NCI-H748 treated with DMSO at 0.1 percent for 48 hours (cell line): ENCODE measurements around the gene ZNF367.
"Not testable (repeated sequence)": the region's sequence is repeated elsewhere in the genome, so short reads cannot be mapped to it uniquely, and the experiment has no call there.

Experiments
- DNase-seq: peaks from one replicate; lab custom pipeline; 2025; lab: John Stamatoyannopoulos, UW

ZNF367 gene

DNA sequence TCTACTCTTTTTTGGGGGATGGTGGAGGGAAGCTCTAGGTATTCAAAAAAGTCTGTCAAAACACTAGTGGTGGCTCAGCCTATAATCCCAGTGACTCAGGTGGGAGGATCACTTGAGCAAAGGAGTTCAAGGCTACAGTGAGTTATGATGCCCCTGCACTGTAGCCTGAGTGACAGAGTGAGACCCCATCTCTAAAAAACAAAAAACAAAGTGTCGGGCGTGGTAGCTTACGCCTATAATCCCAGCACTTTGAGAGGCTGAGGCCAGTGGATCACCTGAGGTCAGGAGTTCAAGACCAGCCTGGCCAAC lies 18.9 kb downstream of the ZNF367 start:
- no peak for DNase-seq

DNA sequence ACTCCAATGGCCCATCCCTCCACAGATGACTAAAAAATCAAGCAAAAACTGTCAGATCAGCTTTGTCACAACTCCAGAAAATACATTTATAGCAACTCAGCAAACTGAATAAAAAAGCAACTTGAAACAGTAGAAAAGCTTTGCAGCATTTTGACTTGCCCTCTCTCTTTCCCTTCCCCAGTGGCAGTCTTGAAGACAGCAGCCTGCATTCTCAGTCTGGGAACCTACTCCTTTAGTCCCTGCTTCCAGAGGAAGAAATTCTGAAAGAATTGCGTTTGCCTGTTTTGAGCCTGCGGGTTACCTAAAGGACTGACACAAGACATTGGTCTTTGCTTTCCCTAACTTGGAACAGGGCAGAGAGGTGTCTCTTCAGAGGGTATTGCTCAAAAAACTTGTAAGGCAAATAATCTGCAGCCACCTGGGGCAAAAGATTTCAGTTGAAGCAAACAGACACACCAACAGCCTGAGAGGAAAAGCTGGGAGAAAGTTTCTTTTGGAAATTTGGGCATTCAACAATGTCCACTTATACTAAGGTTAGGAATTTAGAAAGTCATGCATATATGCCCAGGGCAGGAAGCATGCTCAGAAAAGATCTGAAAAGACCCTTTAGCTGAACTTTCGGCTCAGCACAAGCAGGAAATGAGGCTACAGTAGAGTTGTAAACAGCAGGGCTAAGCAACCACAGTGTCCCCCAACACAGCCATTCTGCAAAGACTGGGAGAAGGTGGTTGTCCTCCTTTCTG lies 19.4 kb downstream of the ZNF367 start:
- DNase-seq: no peak

DNA sequence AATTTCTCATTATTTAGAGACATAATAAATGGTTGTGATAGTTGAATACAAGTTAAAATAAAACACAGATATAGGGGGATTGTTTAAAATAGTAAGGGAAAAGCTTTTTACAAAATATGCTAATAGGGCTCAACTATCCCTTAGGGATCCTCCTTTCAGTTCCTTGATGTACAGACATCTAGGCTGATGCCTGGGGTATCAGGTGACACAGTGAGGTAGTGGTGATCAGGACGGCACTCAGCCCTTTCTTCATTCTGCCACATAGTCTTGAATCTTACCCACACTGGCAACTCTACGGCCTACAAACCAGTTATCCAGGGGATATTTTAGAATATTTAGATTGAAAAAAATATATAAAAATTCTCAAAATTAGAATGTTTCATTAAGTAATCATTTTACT lies 22.2 kb downstream of the ZNF367 start:
- no peak for DNase-seq

DNA sequence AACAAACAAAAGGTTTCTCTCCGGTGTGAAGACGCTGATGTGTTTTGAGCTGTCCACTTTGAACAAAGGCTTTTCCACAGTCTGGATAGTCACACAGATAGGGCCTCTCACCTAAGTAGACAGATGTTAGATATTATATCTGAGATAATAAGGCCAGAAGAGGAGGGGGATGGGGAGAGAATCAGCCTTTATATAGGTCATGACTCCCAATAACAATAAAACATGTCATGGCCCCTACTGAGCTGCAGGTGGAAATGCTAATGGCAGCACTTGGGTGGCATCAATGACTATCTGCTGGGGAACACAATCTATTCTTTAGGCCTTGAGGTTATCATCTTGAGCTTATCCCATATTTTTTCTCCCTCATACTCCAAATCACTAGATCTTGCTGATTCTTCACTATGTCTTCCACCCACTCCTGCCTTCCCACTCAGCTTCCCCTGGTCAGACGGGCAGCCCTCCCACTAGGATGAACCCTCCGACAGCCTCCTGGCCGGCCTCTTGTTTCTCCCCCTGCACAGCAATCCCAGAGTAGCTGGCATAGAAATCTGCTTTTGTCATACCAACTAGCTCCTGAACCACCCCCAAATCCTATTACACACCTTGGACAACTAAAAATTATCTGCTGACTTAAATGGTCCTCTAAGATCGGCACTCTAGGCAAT lies 23.2 kb downstream of the ZNF367 start:
- no peak for DNase-seq

DNA sequence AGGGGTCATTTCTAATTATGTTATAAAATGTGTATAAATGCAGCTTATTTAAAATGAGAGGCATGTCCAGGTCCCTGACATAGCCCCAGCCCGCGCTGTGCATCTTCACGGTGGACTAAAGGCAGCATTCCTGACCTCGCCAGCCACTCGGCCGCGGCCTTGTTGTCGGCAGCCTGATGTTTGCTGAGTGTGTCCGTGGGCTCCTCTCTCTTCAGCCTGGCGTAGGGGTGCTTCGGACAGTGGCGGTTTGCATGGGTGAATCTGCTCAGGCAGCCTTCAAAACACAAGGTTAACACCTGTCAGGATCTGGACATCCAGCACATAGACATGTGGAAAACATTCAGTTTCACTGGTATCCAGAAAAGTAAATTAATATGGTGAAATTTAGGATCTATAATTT lies 25.9 kb downstream of the ZNF367 start:
- DNase-seq: no peak

DNA sequence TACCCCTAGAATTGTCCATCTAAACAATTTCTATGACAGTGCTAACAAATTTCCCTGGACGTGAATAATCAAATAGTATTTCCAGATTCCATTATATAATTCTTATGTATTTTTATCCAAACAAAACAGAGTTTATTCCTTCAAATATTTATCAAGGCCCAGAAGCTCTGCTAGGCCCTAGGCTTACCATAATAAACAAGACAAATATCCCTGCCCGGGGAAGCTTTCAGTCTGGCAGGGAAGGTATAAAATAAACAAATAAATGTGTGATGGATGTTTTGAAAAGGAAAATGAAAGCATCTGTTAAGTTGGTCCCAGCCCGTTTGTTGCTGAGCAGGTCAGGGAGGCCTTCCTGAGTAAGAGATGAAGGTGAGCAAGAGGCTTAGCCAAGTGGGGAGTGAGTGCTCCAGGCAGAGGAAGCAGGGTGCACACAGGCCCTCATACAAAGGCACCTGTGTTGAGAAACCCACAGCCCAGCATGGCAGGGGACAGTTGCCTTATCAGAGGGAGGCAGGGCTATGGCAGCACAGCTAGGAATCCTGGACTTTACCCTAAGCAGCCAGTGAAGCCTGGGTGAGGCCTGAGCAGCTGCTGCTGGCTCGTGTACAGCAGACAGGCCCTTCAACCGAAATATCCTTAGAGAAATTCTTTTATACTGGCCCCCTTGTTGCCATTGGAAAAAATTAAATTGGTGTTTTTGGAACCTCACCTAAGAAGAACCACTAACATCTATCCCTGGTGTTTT lies 27.0 kb downstream of the ZNF367 start:
- no peak for DNase-seq

DNA sequence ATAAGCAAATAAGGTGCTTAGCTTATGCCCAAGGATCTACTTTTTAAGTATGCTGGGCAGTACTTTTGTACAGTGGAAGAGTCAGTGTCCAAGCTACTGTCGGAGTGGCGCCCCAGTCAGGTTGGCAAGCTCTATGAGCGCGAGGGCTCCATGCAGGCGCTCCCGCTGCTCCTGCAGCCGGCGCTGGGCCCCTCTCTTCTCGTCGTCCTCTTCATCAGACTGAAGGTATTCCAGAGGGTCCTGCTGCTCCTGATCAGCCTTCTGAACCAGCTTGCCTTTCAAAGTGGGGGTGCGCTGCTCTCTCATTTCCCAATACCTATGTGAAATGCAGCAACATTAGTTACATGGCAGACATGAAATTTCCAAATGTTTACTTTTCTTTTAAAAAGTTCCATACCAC lies 30.0 kb downstream of the ZNF367 start:
- DNase-seq: no peak

DNA sequence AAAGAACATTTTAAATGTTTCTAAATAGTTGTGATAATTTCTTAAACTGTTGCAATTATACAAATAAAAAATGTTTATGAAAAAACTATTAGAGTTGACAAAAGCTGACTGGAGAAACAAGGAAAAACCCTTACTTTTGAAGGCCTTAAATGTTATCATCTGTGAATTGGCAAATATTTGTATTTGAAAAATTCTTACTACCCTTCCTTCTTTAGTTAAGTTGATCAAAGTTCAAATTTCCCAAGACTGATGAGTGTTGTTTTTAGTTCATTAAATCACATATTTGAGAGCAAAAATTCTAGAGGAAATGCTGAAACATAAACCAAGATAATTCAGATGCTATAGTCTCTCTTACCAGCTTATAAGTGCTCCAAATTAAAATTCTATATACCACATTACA lies 32.0 kb downstream of the ZNF367 start:
- no peak for DNase-seq

DNA sequence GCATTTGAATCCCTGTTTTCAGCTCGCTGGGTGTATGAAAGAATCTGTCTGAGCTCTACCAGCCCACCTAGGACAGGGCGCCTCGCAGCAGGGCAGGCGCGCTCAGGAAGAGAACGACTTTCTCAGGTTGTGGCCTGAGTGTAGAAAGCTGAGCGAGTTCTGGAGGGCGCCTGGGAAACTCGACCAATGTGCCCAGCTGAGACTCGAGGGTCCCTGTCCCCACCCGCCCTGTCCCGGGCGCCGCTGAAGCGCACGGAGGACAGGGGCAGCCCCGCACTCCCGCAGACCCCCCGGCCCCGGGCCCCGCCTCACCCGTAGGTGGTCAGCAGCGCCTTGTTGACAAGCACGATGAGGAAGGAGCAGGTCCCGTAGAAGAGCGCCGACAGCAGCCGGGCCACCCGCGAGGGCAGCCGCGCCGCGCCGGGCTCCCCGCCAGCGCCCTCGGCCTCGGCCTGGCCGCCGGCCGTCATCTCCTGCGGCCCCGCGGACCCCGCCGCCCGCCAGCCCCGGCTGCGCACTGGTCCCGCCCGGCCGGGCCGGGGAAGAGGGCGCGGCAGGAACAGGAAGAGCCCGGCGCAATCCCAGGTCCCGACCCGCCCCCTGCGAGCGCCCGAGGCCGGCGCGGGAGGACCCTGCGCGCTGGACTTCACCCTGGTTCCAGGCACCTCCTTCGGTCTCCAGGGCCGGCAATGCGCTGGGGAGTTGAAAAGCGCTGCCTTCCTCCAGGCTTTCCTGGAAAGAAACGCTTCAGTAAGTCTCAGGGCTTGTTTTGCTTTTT lies 34.8 kb downstream of the ZNF367 start, which contains the start of gene SLC35D2:
Gene SLC35D2, minus strand, starts transcription at position 547 of the 778 bp plus-strand sequence. Its CDS starts 77 bp downstream, at position 470.
- DNase-seq: no peak

DNA sequence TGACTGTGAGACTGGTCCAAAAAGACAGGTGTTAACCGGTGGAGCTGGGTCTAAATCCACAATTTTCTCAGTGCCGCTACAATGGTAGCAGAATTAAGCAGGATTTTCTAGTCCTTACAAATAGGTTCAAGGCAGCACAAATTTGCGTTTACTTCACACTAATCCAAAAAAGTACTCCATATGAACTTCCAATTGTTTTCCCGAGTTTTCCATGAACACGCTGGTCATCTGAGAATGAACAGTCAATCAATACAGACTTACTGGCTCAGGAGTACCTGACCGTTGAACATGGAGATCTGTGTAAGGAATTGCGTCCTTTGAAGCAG lies 35.4 kb downstream of the ZNF367 start:
- no peak for DNase-seq

DNA sequence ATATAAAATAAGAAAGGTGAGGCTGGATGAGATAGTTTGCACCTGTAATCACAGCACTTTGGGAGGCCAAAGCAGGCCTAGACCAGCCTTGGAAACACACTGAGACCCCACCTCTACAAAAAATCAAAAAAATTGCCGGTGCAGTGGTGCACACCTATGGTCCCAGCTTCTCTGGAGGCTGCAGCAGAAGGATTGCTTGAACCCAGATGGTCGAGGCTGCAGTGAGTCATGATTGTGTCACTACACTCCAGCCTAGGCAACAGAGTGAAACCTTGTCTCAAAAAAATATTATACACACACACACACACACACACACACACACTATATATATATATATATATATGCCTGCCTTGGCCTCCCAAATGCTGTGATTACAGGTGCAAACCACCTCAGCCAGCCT lies 36.0 kb downstream of the ZNF367 start:
- DNase-seq: no peak

DNA sequence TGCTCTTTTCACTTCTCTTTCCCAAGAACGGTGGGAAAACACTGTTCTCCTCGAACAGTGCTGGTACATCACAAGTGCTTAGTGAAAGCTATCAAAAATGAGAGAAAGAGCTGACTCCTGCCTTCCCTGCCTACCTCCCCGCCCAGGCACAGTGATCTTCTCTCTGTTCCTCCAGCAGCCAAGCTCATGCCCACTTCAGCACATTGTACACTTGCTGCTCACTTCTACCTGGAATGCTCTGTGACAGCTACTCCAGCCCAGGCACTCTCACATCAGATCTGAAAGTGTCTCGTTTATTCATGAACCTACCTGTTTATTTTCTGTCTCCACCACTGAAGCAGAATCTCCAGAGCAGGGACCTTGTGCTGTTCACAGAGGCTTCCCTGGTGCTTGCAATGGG lies 36.5 kb downstream of the ZNF367 start:
- DNase-seq: no peak

DNA sequence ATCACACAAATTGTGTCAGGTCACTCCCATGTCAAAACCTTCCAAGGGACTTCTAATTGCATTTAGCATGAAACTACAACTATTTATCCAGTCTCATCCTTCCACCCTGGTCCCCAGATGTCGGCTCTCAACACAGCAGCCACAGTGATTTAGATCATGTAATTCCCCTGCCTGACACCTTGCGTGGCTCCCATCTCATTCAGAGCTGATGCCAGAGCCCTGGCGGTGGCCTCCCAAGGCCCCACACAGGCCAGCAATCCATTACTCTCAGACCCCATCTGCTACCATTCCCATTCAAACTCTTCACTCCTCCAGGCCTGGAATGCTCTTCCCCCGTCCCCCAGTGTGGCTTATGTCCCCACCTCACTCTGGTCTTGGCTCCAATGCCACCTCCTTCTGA lies 37.0 kb downstream of the ZNF367 start:
- DNase-seq: no peak

DNA sequence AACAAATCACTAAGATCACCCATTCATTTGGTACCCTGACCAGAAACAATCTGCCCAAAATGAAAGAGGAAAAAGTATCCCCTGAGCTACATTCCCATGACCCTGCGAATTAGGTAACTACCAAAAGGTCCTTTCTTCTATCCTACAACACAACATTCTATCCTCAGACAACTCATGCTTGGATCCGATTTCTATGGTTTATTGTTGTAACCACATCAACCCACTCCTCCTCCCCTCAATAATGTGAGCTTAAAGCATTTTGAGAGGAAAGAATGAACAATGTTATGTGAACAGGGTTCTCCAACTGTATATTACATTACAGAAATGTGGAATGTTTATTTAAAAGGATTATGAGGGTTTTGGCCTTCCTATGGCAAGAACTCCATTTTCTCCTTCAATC lies 38.7 kb downstream of the ZNF367 start:
- no peak for DNase-seq

DNA sequence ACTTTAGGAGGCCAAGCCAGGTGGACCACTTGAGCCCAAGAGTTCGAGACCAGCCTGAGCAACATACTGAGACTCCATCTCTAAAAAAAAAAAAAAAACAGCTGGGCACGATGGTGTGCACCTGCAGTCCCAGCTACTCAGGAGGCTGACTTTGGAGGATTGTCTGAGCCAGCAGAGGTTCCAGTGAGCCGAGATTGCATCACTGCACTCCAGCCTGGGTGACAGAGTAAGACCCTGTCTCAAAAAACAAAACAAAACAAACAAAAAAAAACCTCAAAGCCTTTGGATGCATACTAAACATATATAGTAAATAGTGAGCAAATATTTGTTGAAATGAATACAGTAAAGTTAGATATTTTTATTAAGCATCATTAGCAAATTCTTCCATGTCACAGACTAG lies 40.0 kb downstream of the ZNF367 start:
- no peak for DNase-seq

DNA sequence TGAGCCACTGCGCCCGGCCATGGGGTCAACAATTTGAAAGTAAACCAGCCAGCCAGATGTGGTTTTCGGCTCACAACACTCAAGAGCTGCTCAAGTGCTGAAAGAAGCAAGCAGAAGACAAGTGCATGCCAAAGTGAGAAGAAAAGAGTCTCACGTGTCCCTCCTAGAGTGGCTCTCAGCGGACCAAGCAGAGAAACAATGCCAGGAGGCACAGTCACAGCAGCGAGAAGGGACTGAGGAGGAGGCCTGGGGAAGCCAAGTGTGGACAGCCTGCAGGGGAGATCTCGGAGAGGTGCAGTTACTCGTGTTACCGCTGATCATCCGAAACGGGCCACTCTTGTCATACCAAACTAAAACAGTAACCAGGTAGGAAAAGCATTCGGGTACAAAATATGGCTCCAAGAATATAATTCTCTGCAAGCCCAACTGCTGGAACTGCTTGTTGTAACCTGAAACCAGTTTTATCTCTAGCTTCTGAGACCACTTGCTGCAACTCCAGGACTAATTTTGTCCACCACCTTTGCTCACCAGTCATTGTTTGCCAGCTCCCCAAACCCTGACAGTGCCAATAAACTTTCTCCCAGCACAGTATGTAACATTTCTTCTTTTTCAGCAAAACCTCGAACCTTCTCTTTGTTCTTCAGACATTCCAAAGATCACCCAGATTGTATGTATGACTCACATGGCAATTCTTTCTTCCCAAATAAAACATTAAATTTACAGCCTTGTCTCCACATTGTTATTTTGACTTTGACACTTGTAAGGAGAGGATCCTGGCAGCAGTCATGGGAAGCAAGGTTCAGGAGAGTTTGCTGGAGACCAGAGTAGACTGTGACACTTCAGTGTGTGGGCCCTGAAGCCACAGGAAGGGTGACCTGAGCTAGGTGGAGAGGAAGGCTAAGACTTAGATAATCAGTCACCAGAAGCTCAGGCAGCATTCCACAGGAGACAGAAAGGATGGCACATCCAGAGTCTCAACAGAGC lies 41.0 kb downstream of the ZNF367 start:
- DNase-seq: no peak

DNA sequence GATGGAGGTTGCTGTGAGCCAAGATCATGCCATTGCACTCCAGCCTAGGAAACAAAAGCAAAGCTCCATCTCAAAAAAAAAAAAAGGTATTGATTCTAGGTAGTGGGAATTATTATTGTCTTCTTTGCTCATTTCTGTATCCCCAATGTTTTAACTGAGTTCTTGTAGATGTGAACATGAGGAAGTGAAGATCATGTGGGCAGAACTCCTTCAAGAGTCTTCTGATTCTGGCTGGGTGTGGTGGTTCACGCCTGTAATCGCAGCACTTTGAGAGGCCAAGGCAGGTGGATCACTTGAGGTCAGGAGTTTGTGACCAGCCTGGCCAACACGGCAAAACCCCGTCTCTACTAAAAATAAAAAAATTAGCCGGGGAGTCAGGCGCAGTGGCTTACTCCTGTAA lies 42.7 kb downstream of the ZNF367 start:
- not testable (repeated sequence) for DNase-seq

DNA sequence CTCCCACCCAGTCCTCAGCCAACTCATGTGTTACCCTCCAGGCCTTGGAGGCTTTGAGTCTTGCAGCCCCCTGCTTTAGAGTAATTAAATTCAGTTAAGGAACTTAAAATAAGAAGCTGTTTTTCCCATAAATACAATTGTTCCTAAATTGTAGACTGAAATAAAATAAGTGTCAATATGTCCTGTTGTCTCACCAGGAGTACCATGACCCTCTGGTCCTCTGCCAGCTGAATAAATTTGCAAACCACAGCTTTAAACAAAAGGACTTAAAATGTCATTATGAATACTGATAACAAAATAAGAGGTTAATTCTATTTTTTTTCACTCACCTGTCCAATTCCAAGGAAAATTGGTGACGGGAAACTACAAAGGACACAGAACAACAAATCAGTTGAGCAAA lies 50.2 kb downstream of the ZNF367 start:
- no peak for DNase-seq

DNA sequence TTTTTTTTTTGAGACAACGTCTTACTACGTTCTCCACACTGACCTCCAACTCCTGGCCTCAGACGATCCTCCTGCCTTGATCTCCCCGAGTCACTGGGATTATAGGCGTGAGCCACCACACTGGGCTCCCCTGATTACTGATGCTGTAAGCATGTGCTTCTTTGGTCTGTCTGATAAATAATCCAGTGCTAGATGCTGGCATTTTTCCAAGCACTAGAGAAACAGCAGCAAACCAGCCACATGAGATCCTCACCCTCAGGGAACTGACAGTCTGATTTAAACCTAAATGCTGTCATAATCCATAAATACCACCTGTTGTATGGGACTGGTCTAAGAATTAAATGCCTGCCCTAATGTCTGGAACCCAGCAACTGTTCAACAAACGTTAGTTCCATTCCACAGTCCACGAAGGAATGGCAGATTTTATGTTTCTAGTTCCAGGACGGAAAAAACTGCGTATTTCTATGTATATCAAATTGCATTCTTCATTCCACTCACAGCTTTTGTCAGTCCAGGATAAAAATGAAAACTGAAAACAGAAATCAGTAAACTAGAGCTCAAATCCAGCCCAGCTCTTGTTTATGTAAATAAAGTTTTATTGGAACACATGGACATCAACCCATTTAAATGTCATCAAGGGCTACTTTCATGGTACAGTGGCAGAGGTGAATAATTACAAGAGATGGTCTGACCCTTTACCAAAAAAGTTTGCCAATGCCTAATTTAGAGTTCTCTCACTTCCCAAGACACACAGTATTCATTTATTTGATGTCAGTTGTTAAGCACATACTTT lies 54.8 kb downstream of the ZNF367 start:
- no peak for DNase-seq

DNA sequence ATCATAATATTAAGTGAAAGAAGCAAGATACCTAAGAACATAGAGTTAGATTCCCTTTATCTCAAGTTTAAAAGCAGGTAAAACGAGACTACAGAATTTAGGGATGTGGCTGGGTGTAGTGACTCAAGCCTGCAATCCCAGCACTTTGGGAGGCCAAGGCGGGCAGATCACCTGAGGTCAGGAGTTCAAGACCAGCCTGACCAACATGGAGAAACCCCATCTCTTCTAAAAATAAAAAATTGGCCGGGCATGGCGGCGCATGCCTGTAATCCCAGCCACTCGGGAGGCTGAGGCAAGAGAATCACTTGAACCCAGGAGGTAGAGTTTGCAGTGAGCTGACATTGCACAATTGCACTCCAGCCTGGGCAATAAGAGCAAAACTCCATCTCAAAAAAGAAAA lies 56.1 kb downstream of the ZNF367 start:
- DNase-seq: not testable (repeated sequence)

DNA sequence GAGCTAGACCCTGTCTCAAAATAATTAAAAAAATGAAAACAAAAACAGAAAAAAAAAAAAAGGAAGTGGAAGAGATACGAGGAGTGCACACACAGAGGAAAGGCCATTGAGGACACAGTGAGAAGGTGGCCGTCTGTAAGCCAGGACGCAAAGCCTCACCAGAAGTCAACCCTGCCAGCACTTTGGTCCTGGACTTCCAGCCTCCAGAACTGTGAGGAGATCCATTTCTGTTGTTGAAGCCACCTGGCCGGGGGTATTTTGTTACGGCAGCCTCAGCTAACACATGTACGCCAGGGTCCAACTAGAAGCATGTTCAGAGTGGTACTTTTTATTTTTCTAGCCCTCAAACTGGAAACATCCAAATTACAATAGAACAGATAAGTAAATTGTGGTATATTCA lies 56.5 kb downstream of the ZNF367 start:
- DNase-seq: no peak
